Cardiac ventricle fibroblast (primary cell): ENCODE measurements around the gene SMIM38. TPM values are rescaled to one million over a fixed set of nuclear protein-coding genes. Genes with fewer than 3 reads are reported as not detected.

ENCODE experiments used
- total RNA-seq: library from RNA; depleted of rRNA; stranded (reverse); fragments of >200 nt; gene quantifications from 2 replicates; pipeline ENCODE4 v1.2.3, GENCODE V29; 2015

SMIM38 gene
- not detected in 2 replicates for total RNA-seq

DNA sequence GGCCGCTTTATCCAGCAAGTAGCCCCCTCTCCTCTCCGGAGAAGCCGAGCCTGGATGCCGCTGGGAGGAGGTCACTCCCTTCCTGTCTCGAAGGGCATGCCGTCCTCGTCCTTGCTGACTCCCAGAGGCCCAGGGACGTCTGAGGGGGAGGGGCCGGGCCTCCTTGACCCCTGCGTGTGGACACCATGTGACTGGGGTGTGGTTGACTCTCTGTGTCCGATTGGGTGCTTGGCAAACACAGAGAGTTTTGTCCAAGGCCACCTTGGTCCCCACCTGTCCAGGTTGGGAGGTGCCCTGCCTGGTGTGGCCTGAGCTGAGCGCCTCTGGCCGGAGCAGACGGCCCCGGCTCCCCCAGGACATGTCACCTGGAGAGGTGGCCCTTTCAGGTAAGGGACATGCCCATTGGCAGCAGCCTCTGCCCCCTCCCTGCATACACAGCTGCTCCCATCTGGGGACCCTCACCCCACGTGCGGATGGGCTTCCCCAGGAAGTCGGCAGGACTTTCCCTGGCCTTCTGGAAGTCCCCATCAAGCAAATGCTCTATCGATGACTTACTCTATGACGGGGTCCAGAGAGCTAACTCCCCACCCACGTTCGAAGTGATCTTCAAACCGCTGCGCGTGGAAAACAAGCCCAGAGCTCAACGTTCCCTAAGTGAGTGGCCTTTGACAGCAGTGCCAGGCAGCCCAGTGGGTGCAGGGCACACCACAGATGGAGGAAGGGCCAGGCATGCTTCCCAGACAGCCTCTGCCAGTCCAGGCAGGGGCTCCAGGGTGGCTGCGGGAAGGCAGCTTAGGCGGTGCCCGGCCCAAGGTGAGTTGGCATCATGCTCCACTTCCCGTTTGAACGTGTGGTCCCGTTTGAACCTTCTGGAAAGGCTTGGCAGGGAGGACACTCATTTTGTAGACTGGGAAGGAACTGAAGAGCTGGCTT, at the start of gene SMIM38:
Gene SMIM38, plus strand, starts transcription at position 634 of the 933 bp plus-strand sequence. CDS start 1,912 bp downstream, outside the sequence.

Other genes starting within 250 kb of the SMIM38 start
- not detected in 2 replicates for gene MRGPRD, start 174.9 kb upstream of the SMIM38 start, total RNA-seq
- 13.3 and 15.2 TPM in 2 replicates for gene MRGPRF, start 142.7 kb upstream of the SMIM38 start, total RNA-seq
- gene TPCN2, start 107.0 kb upstream of the SMIM38 start, total RNA-seq: 8.1 and 9.4 TPM in 2 replicates
- not detected in 2 replicates for gene MYEOV, start 138.2 kb downstream of the SMIM38 start, total RNA-seq